Endothelial cell of umbilical vein (primary cell): ENCODE data around the gene DGKD. TPM values are rescaled to one million over a fixed set of nuclear protein-coding genes. Genes with fewer than 3 reads are reported as not detected.

Experiments used
- BruUV-seq: library from RNA; stranded (reverse); fragments of 400-500 nt; replicated peaks from 2 replicates; lab custom pipeline; 2021; lab: Mats Ljungman, UMichigan
- CTCF ChIA-PET: fragments of 300-600, 350-600 bp; sonication (Branson Sonifier 250); formaldehyde crosslinking; loops from one replicate; lab custom pipeline; 2021; ENCODE audit warnings: antibody characterized with exemption, inconsistent platforms; lab: Charles Lee
- POLR2A ChIA-PET: fragments of 300-600, 350-600 bp; sonication (Branson Sonifier 250); formaldehyde crosslinking; loops from one replicate; lab custom pipeline; 2021; ENCODE audit warnings: antibody characterized with exemption, inconsistent platforms; lab: Charles Lee
- DNase-seq: peaks from one replicate; pipeline ENCODE4 v3.0.0-alpha.2; 2011; ENCODE audit warnings: low read depth, low spot score
- FAIRE-seq: peaks from 2 replicates; lab custom pipeline; 2011; peaks lifted over from hg19 to GRCh38; lab: Jason Lieb, UNC
- H2AFZ ChIP-seq: 2 replicates; pipeline ENCODE4 v1.6.0; 2012; ENCODE audit warnings: low read depth, low read length, control low read depth, inconsistent platforms
- H3K27ac ChIP-seq: 2 replicates; pipeline ENCODE4 v1.5.1; 2011; ENCODE audit warnings: low read depth, mild to moderate bottlenecking, control low read depth, low read length, moderate library complexity; ENCODE audit not compliant: insufficient read depth
- H3K27me3 ChIP-seq, 2 experiments: 2 replicates each; pipeline versions ENCODE4 v1.6.0 to v1.6.1; 2011; ENCODE audit warnings: low read length in 2 of 2, mixed read lengths in 1 of 2; ENCODE audit not compliant: control insufficient read depth in 2 of 2, insufficient read depth in 2 of 2
- H3K36me3 ChIP-seq, 2 experiments: 2 replicates in 1 of 2; 3 replicates in 1 of 2; pipeline ENCODE4 v1.5.1; 2011; ENCODE audit warnings: low read length in 2 of 2, mild to moderate bottlenecking in 1 of 2, moderate library complexity in 1 of 2; ENCODE audit not compliant: control insufficient read depth in 2 of 2, insufficient read depth in 2 of 2; ENCODE audit errors: extremely low read depth in 1 of 2
- H3K4me1 ChIP-seq: 3 replicates; pipeline ENCODE4 v1.5.1; 2011; ENCODE audit warnings: mild to moderate bottlenecking, low read length; ENCODE audit not compliant: control insufficient read depth, insufficient read depth; ENCODE audit errors: extremely low read depth
- H3K4me2 ChIP-seq: 2 replicates; pipeline ENCODE4 v1.6.1; 2011; ENCODE audit warnings: low read length, control low read depth, mixed read lengths; ENCODE audit not compliant: insufficient read depth
- H3K4me3 ChIP-seq, 3 experiments: fragments of 200-600 bp in 1 of 3; sonication (generic), shearing (Covaris generic) in 1 of 3; replicated peaks in 1 of 3; 2 replicates each; pipeline ENCODE4 v1.5.1; 2011 to 2016; ENCODE audit warnings: control low read depth in 3 of 3, low read length in 3 of 3, mild to moderate bottlenecking in 2 of 3, inconsistent platforms in 1 of 3, low read depth in 1 of 3, moderate library complexity in 1 of 3; ENCODE audit not compliant: insufficient read depth in 1 of 3
- H3K79me2 ChIP-seq: 2 replicates; pipeline ENCODE4 v1.6.0; 2012; ENCODE audit warnings: low read length, inconsistent platforms; ENCODE audit not compliant: control insufficient read depth, insufficient read depth
- H3K9ac ChIP-seq: replicated peaks from 2 replicates; pipeline ENCODE3; 2011; ENCODE audit warnings: low read length, control low read depth; ENCODE audit not compliant: insufficient read depth; ENCODE audit errors: extremely low read depth
- H3K9me1 ChIP-seq: replicated peaks from 3 replicates; pipeline ENCODE4 v1.6.0; 2011; ENCODE audit warnings: mild to moderate bottlenecking, low read length; ENCODE audit not compliant: control insufficient read depth, insufficient read depth; ENCODE audit errors: extremely low read depth
- H3K9me3 ChIP-seq: replicated peaks from 2 replicates; pipeline ENCODE4 v1.5.1; 2012; ENCODE audit warnings: low read length, inconsistent platforms; ENCODE audit not compliant: control insufficient read depth, insufficient read depth
- H4K20me1 ChIP-seq: replicated peaks from 2 replicates; pipeline ENCODE3; 2011; ENCODE audit warnings: mild to moderate bottlenecking, low read length; ENCODE audit not compliant: control insufficient read depth, insufficient read depth; ENCODE audit errors: extremely low read depth
- CTCF ChIP-seq, 2 donors: IDR thresholded peaks; 1 replicate in 1 of 2; 2 replicates in 1 of 2; pipeline ENCODE4 v1.5.1; 2011; ENCODE audit warnings: low read length in 2 of 2, mild to moderate bottlenecking in 2 of 2, moderate library complexity in 2 of 2, control low read depth in 1 of 2, inconsistent platforms in 1 of 2, low read depth in 1 of 2; ENCODE audit not compliant: insufficient read depth in 1 of 2; ENCODE audit errors: extremely low read depth in 1 of 2
- EZH2 ChIP-seq: IDR thresholded peaks from 2 replicates; pipeline ENCODE4 v1.6.1; 2012; ENCODE audit warnings: borderline replicate concordance, low read depth, mild to moderate bottlenecking, moderate library complexity, low read length, inconsistent platforms; ENCODE audit not compliant: severe bottlenecking
- FOS ChIP-seq: IDR thresholded peaks from 2 replicates; pipeline ENCODE4 v1.6.1; 2011; ENCODE audit warnings: mild to moderate bottlenecking, low read length, moderate library complexity, borderline replicate concordance; ENCODE audit not compliant: insufficient read depth
- GATA2 ChIP-seq: IDR thresholded peaks from 2 replicates; pipeline ENCODE4 v1.7.0; 2011; ENCODE audit warnings: low read depth, mild to moderate bottlenecking, moderate library complexity, mixed read lengths, low read length; ENCODE audit not compliant: insufficient read length, insufficient read depth
- JUN ChIP-seq: IDR thresholded peaks from 2 replicates; pipeline ENCODE4 v1.6.1; 2011; ENCODE audit warnings: borderline replicate concordance, low read depth; ENCODE audit not compliant: insufficient read length, insufficient read depth
- MAX ChIP-seq: IDR thresholded peaks from 2 replicates; pipeline ENCODE4 v1.6.1; 2011; ENCODE audit not compliant: insufficient read depth, insufficient read length
- MYC ChIP-seq: IDR thresholded peaks from one replicate; pipeline ENCODE4 v1.6.1; 2011; ENCODE audit warnings: mild to moderate bottlenecking, low read depth, low read length
- POLR2A ChIP-seq: IDR thresholded peaks from 2 replicates; pipeline ENCODE4 v1.6.1; 2012; ENCODE audit warnings: low read depth, mild to moderate bottlenecking, control low read depth, low read length
- POLR2AphosphoS5 ChIP-seq: IDR thresholded peaks from 2 replicates; pipeline ENCODE4 v1.6.1; 2012; ENCODE audit warnings: low read depth, mild to moderate bottlenecking, control low read depth, low read length, moderate library complexity; ENCODE audit not compliant: insufficient read depth
- dilution Hi-C: fragments of 300-500 bp; cut with MboI; formaldehyde crosslinking; loops from one replicate; pipeline ENCODE4 v1.15.0; 2019; ENCODE audit warnings: low sequenced_read_pairs; ENCODE audit not compliant: extremely low pct_ligation_motif_present
- intact Hi-C: fragments of 100-400 bp; cut with micrococcal nuclease; formaldehyde crosslinking; loops from one replicate; pipeline ENCODE4 v1.10.0; 2022
- polyA plus RNA-seq, 4 experiments: library from polyadenylated mRNA; depleted of rRNA in 3 of 4; stranded (reverse) in 3 of 4; unstranded in 1 of 4; fragments of >200 nt; gene quantifications; 2 replicates each; pipeline versions ENCODE4 v1.2.1 to v1.2.3, GENCODE V29; 2011 to 2012; ENCODE audit warnings: missing spikeins in 1 of 4
- total RNA-seq: library from RNA; stranded (reverse); gene quantifications from 2 replicates; pipeline ENCODE4 v1.2.3, GENCODE V29; 2021

DGKD gene
- total and polyA plus RNA-seq, 2 donors (not counting 3 experiments of a cell fraction or from before 2014, with no cell fraction given), result 10.8 to 36.6 TPM

GRCh38 chr2:233513953-233514655 is 159.8 kb downstream of the DGKD start:
- no peaks in the 10 kb centered on the region for H3K79me2 ChIP-seq
- H4K20me1 ChIP-seq, result no peaks in the 10 kb centered on the region
- H3K4me3 ChIP-seq, result no peak overlapping the region
- H3K36me3 ChIP-seq, result no peaks in the 10 kb centered on the region
- BruUV-seq, result no TSS peak
- no peaks in the 10 kb centered on the region for H3K4me1 ChIP-seq
- H3K9me1 ChIP-seq, result no peaks in the 10 kb centered on the region
- CTCF ChIA-PET, result no interaction called here
- H3K9ac ChIP-seq, result no peak overlapping the region
- DNase-seq, result no peak
- H2AFZ ChIP-seq, result no peak overlapping the region
- intact Hi-C loops (no loop called here), dilution Hi-C loops (no loop called here)
- TF ChIP-seq JUN, result no peak
- no peak for TF ChIP-seq POLR2A
- no peak for TF ChIP-seq CTCF (IDR thresholded peaks at IDR 0.05; ENCODE audit: extremely low read depth in 1 of 2, insufficient read depth in 1 of 2, low read depth in 1 of 2, low read length in 2 of 2)
- no peak for TF ChIP-seq MAX
- TF ChIP-seq FOS, result no peak
- TF ChIP-seq MYC, result no peak
- TF ChIP-seq EZH2, result no peak
- no peak for TF ChIP-seq GATA2
- no peak for TF ChIP-seq POLR2AphosphoS5
- no peak overlapping the region for H3K27ac ChIP-seq
- no peaks in the 10 kb centered on the region for H3K9me3 ChIP-seq
- no peak overlapping the region for H3K4me2 ChIP-seq
- H3K27me3 ChIP-seq, result no peaks in the 10 kb centered on the region
- FAIRE-seq, result no peak
- POLR2A ChIA-PET, result no interaction called here
